Lower lobe of right lung (tissue), 2 donors: Measurements from ENCODE around the gene ASB12. TPM values are rescaled to one million over a fixed set of nuclear protein-coding genes. Genes with fewer than 3 reads are reported as not detected.

ENCODE experiments used
- ATAC-seq, 2 donors: fragments of 200-7000 bp; cut with Tn5 transposase; one replicate each; pipeline ENCODE4 v1.9.1; 2020 to 2022; ENCODE audit warnings: mild to moderate bottlenecking in 2 of 2, moderate library complexity in 2 of 2
- DNase-seq: peaks from one replicate; pipeline ENCODE4 v3.0.0-alpha.2; 2020
- H3K27ac ChIP-seq: fragments of 200-600 bp; one replicate; pipeline ENCODE4 v1.8.0; 2022
- H3K27me3 ChIP-seq: fragments of 200-600 bp; one replicate; pipeline ENCODE4 v1.8.0; 2022; ENCODE audit warnings: low read depth
- H3K36me3 ChIP-seq: fragments of 200-600 bp; one replicate; pipeline ENCODE4 v1.8.0; 2022; ENCODE audit warnings: mild to moderate bottlenecking
- H3K4me1 ChIP-seq: fragments of 200-600 bp; one replicate; pipeline ENCODE4 v1.8.0; 2022
- H3K4me3 ChIP-seq: fragments of 200-600 bp; one replicate; pipeline ENCODE4 v1.8.0; 2022; ENCODE audit warnings: mild to moderate bottlenecking
- H3K9me3 ChIP-seq: fragments of 200-600 bp; one replicate; pipeline ENCODE4 v1.8.0; 2022
- intact Hi-C: fragments of 100-400 bp; cut with DNase I; formaldehyde crosslinking; loops from one replicate; pipeline ENCODE4 v1.11.0; 2022
- total RNA-seq: library from RNA; stranded (reverse); fragmentation: NEBNext Ultra II Directional; extraction: Animal tissue kit (Norgen Biotek cat#: 25700); gene quantifications from one replicate; pipeline ENCODE4 v1.2.1, GENCODE V29; 2021
- TF ChIP-seq, protein P1 (sequence below): fragments of 200-600 bp; IDR thresholded peaks from one replicate; pipeline ENCODE4 v1.8.0; 2022; ENCODE audit warnings: antibody characterized with exemption, mild to moderate bottlenecking
- donor health status: DM: no; HTN: yes; CAD: no; lungs with severe emphysema.

ASB12 gene
- total RNA-seq, 1 donor from 2014 or later, result not detected

DNA sequence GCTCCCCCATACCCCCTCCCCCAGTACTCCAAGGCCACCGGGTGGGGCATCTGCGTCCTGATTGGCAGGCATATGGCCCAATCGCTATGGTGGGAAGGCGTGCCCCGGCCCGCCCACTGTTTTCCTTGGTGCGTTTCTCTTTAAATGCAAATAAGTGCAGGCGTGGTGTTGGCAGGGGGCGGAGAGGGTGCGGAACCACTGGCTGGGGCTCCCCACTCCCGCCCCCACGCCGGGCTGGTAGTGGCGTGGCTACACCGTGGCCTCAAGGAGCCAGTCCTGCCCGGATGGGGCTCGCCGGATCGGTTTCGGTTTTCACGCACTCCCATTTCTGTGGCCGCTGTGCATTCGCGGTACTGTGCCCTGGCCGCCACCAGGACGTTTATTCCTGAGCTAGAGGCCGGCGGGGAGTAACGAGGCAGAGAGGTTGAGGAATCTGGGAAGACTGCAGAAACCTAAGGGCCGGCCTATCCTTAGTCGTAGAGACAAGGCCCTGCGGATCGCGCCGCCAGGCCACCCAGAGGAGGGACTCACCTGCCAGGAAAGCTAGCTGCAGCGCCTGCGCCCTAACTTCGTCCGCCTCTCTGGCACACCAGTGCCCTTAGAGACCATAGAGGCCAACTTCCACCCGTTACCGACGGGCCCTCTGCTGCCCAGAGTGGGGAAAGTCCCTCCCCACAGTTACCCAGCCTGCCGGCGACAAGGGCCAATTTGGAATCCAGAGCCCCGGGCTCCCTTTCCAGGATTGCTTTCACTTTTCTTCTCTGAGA, 24.5 kb downstream of the ASB12 start:
- no peaks in the 10 kb centered on the region for H3K27me3 ChIP-seq
- H3K9me3 ChIP-seq, result no peaks in the 10 kb centered on the region
- intact Hi-C loops, result no loop called here
- peak overlapping the region; percentile 91 for H3K27ac ChIP-seq
- ATAC-seq (peak; percentile 95 to 98), DNase-seq (peak; percentile 94)
- no peaks in the 10 kb centered on the region for H3K36me3 ChIP-seq
- peak overlapping the region; percentile 75 for H3K4me3 ChIP-seq
- H3K4me1 ChIP-seq, result peaks cover 16% of the 10 kb centered on the region
- TF ChIP-seq, protein P1, sequence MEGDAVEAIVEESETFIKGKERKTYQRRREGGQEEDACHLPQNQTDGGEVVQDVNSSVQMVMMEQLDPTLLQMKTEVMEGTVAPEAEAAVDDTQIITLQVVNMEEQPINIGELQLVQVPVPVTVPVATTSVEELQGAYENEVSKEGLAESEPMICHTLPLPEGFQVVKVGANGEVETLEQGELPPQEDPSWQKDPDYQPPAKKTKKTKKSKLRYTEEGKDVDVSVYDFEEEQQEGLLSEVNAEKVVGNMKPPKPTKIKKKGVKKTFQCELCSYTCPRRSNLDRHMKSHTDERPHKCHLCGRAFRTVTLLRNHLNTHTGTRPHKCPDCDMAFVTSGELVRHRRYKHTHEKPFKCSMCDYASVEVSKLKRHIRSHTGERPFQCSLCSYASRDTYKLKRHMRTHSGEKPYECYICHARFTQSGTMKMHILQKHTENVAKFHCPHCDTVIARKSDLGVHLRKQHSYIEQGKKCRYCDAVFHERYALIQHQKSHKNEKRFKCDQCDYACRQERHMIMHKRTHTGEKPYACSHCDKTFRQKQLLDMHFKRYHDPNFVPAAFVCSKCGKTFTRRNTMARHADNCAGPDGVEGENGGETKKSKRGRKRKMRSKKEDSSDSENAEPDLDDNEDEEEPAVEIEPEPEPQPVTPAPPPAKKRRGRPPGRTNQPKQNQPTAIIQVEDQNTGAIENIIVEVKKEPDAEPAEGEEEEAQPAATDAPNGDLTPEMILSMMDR, result peak; percentile 14

DNA sequence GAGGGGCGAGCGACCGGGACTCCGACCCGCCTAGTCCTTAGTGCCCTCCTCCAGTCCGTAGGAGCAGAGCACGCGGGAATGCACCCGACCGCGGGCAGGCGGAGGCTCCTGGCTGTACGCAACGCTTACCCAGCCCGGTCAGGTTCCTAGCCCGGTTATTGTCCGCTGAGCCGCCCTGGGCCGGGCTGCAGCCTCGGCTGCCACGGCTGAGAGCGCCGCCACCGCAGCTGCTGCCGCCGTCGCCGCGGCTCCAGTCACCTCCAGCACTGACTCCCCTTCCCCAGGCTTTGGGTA, 25.0 kb downstream of the ASB12 start, which contains the start of gene AMER1:
Gene AMER1, minus strand, starts transcription at position 268 of the 294 bp plus-strand sequence. CDS start 12,422 bp downstream, outside the sequence.
- DNase-seq, result no peak
- TF ChIP-seq, protein P1, result no peak
- intact Hi-C loops, result no loop called here
- peak; percentile 67 to 78 for ATAC-seq
- no peaks in the 10 kb centered on the region for H3K9me3 ChIP-seq
- H3K36me3 ChIP-seq, result no peaks in the 10 kb centered on the region
- H3K4me1 ChIP-seq, result peaks cover 16% of the 10 kb centered on the region
- peak within 1 kb of the TSS; percentile 91 for H3K27ac ChIP-seq
- H3K4me3 ChIP-seq, result peak within 1 kb of the TSS; percentile 75
- H3K27me3 ChIP-seq, result no peaks in the 10 kb centered on the region

DNA sequence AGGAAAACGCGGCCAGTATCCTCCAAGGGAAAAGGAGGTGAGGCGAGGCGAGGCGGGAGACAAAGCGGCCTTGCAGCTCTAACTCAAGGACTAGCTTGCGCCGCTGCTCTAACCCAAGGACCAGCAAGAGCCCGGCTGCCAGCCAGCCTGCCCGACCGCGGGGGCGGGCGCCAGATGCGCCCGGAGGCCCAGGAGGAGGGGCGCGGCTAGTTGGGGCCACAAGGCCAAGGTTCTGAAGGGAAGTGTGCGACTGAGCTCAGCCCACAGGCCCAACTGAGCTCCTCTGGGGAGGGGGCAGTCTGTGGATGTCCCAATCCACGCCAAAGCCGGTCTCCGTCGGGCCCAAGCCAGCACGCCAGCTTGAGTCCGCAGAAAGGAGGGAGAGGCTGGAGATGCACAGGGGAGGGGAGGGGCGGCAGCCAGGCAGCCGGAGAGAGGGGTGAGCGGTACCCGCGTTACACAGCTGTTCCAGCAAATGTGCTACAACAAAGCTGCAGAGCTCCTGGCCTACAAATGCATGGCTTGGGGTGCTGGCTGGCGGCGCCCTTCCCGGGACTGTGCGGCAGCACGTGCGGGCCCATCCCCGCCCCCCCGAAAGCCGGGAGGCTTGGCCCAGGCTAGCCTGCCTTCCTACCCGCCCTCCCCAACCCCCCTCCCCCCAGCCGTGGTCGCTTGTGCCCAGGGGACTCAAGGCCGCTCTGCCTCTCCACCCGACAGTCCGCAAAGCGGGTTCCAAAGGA, 25.5 kb downstream of the ASB12 start:
- H3K4me1 ChIP-seq, result peaks cover 16% of the 10 kb centered on the region
- no peaks in the 10 kb centered on the region for H3K9me3 ChIP-seq
- H3K27me3 ChIP-seq, result no peaks in the 10 kb centered on the region
- H3K27ac ChIP-seq, result peak overlapping the region; percentile 91
- ATAC-seq, result peak; percentile 34 to 37
- peak; percentile 54 for DNase-seq
- intact Hi-C loops, result no loop called here
- H3K4me3 ChIP-seq, result peak overlapping the region; percentile 75
- TF ChIP-seq, protein P1, result no peak
- no peaks in the 10 kb centered on the region for H3K36me3 ChIP-seq

DNA sequence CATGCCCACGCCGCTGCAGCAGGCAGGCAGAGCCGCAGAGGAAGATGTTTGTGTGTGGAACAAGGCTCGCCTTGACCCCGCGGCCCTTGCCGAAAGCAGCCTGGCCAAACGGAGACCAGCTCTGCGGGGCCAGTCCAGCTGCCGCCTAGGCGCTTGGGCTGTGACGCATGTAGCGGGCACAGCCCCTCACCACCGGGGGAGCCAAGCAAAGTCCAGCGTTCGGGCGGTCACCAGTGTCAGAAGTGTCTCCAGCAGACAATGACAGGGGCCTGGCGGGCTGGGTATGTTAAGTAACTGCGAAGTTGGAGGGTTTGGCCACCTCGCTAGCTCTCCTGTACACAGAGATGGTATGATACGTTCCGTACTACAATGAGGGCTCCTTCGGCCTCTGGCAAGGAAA, 26.2 kb downstream of the ASB12 start:
- no peaks in the 10 kb centered on the region for H3K27me3 ChIP-seq
- intact Hi-C loops, result no loop called here
- no peaks in the 10 kb centered on the region for H3K9me3 ChIP-seq
- peaks cover 16% of the 10 kb centered on the region for H3K4me1 ChIP-seq
- H3K36me3 ChIP-seq, result no peaks in the 10 kb centered on the region
- H3K27ac ChIP-seq, result peak overlapping the region; percentile 91
- ATAC-seq (no peak), DNase-seq (peak; percentile 45)
- peak overlapping the region; percentile 75 for H3K4me3 ChIP-seq
- TF ChIP-seq, protein P1, result no peak

DNA sequence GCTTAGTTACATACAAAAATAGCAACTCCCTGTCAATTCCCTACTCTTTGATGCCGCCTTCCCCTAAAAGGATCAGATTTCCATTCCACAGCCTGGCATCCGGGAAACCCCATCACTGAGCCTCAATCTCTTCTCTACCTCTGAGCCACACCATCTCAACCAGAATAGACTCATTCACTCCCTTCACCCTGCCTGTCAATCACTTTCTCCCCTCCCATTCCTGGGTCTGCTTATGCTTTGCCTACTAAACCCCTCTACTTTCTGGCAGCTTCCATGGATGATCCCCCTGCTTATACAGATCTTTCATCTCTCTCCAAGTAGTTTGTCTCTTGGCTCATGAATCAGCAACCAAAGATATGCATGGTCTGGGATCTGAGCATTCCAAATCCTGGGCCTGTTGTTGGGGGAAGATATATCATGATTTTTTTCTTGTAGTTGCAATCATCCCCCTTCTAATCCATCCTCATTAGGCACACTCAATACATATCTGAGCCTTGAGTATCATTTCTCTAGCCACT, 27.5 kb downstream of the ASB12 start:
- Histone ChIP-seq H3K27me3 (no peaks in the 10 kb centered on the region), H3K27ac (no peak overlapping the region), H3K36me3 (no peaks in the 10 kb centered on the region), H3K9me3 (no peaks in the 10 kb centered on the region), H3K4me3 (no peak overlapping the region), H3K4me1 (peaks cover 16% of the 10 kb centered on the region)
- TF ChIP-seq, protein P1, result no peak
- no peak for ATAC-seq
- intact Hi-C loops, result no loop called here
- DNase-seq, result no peak
